ENCODE results near the gene SH2B3.

DNA sequence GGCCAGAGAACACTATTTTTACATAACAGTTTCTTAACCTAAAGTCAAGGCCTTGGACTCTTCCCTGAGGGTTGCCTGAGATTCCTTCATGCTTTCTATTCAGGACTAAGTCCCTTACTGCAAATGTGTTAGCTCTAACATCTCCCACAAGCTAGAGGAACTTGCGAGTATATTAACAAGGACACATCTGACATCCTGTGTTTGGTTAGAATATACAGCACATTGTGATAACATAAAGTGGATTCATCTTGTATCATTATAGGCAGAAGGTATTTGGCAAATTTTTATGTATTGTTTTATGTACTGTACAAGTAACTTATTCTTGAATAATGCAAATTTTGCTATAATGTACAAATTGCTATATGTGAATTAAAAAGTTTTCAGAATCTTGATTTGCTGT lies 45.5 kb downstream of the SH2B3 start:
- TF ChIP-seq, protein P1, sequence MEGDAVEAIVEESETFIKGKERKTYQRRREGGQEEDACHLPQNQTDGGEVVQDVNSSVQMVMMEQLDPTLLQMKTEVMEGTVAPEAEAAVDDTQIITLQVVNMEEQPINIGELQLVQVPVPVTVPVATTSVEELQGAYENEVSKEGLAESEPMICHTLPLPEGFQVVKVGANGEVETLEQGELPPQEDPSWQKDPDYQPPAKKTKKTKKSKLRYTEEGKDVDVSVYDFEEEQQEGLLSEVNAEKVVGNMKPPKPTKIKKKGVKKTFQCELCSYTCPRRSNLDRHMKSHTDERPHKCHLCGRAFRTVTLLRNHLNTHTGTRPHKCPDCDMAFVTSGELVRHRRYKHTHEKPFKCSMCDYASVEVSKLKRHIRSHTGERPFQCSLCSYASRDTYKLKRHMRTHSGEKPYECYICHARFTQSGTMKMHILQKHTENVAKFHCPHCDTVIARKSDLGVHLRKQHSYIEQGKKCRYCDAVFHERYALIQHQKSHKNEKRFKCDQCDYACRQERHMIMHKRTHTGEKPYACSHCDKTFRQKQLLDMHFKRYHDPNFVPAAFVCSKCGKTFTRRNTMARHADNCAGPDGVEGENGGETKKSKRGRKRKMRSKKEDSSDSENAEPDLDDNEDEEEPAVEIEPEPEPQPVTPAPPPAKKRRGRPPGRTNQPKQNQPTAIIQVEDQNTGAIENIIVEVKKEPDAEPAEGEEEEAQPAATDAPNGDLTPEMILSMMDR (conservative IDR thresholded peaks at IDR 0.05 in 1 of 2, IDR thresholded peaks at IDR 0.05 in 1 of 2; ENCODE audit: extremely low read depth in 1 of 2, insufficient read depth in 1 of 2, low read depth in 1 of 2, low read length in 2 of 2): no peak
- TF ChIP-seq EZH2 (IDR thresholded peaks at IDR 0.05; ENCODE audit: borderline replicate concordance, low read length): no peak
